Activated CD4-positive, alpha-beta memory T cell treated with anti-CD3 and anti-CD28 coated beads for 36 hours (primary cell): ENCODE data around the gene RPRD1B. TPM values are rescaled to one million over a fixed set of nuclear protein-coding genes. Genes with fewer than 3 reads are reported as not detected.

Experiments
- CTCF ChIA-PET: fragments of 350-600 bp; sonication (Branson Sonifier 250); formaldehyde crosslinking; loops from one replicate; lab custom pipeline; 2021; ENCODE audit warnings: antibody characterized with exemption, inconsistent platforms; lab: Charles Lee
- POLR2A ChIA-PET: fragments of 350-600 bp; sonication (Branson Sonifier 250); formaldehyde crosslinking; loops from one replicate; lab custom pipeline; 2021; ENCODE audit warnings: antibody characterized with exemption; lab: Charles Lee
- DNase-seq: peaks from one replicate; pipeline ENCODE4 v3.0.0-alpha.2; 2020
- H3K27ac Mint-ChIP-seq: one replicate; pipeline ENCODE4 v1.8.0; 2021; ENCODE audit warnings: mixed read lengths
- H3K27me3 Mint-ChIP-seq: one replicate; pipeline ENCODE4 v1.8.0; 2021; ENCODE audit warnings: mixed read lengths
- H3K36me3 Mint-ChIP-seq: one replicate; pipeline ENCODE4 v1.8.0; 2021; ENCODE audit warnings: mixed read lengths
- H3K4me1 Mint-ChIP-seq: one replicate; pipeline ENCODE4 v1.8.0; 2021; ENCODE audit warnings: low read depth, mixed read lengths
- H3K4me3 Mint-ChIP-seq: one replicate; pipeline ENCODE4 v1.8.0; 2021; ENCODE audit warnings: mild to moderate bottlenecking, mixed read lengths
- H3K9me3 Mint-ChIP-seq: one replicate; pipeline ENCODE4 v1.8.0; 2021; ENCODE audit warnings: mixed read lengths
- intact Hi-C: fragments of 100-400 bp; cut with micrococcal nuclease; formaldehyde crosslinking; loops from one replicate; pipeline ENCODE4 v1.15.1; 2023
- total RNA-seq, 2 experiments: library from RNA; stranded (reverse); gene quantifications; one replicate each; pipeline ENCODE4 v1.2.3, GENCODE V29; 2021

Gene RPRD1B
- total RNA-seq, 2 experiments from 2014 or later, result 26.2 to 28.9 TPM

DNA sequence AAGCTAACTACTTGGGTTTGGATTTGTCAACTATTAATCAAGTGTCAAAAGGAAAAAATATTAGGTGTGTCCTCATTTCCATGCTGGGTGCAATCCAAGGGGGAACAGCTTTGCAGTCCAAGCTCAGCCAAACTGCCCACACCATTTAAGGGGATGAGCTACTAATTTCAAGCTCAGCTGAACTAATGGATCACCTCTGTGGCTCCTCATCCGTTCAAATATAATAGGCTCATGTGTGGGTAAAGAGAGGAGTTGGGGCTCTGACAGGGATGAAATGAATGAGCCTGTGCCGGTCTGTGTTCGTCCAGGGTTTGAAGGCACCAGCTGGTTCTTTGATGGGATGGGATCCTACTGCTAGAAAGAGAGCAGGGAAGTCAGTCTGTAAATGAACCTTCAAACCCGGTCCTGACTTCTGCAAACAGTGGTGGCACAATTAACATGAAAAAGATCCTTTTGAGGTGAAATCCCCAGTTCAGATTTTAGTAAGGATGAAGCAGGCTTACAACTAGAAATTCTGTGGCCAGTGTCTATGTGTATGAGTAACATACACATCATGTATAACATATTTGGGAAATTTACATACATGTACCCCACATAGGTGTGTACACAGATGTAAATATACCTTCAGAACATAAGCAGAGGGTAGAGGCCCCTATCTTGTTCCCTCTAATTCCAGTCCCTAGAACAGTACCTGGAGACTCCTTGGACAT is 42.2 kb upstream of the RPRD1B start:
- intact Hi-C loops, result loop anchor here (2.0 to 5.0 kb wide), 2 partner anchors 69 to 339 kb away; no protein-coding TSS in a partner anchor
- peaks cover 22% of the 10 kb centered on the region for H3K4me1 Mint-ChIP-seq
- no peak for DNase-seq
- H3K27me3 Mint-ChIP-seq, result no peaks in the 10 kb centered on the region
- CTCF ChIA-PET, result interaction anchor here (1.4 to 3.3 kb wide), 5 partner anchors 10 to 427 kb away, joined by 3 to 22 read pairs (median 5); no protein-coding TSS in a partner anchor
- no peak overlapping the region for H3K4me3 Mint-ChIP-seq
- POLR2A ChIA-PET, result interaction anchor here (0.8 to 1.1 kb wide), 2 partner anchors 15 to 42 kb away, joined by 3 read pairs; partner anchors contain the start of genes RPRD1B and TTI1
- H3K9me3 Mint-ChIP-seq, result no peaks in the 10 kb centered on the region
- peak overlapping the region; percentile 49 for H3K27ac Mint-ChIP-seq
- peaks cover 54% of the 10 kb centered on the region for H3K36me3 Mint-ChIP-seq

DNA sequence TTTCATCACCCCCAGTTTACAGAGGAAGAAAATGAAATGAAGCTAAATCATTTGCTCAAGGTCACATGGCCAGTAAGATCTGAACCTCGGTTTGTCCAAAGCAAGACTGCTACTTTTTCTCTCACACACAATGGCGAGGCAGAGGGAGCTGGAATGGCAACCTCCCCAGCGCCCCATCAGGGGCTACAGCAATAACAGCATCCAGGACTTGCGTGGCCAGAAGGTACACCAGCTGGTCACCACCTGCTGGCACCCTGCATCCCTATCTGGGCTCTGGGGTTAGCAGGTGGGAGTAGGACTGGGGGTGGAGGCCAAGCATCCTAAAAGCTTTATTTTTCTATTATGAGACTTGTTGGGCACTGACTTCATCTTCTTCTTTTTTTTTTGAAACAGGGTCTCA is 41.6 kb upstream of the RPRD1B start:
- ChIA-PET POLR2A (no interaction called here), CTCF (interaction anchor here (0.7 to 3.3 kb wide), 8 partner anchors 10 to 428 kb away, joined by 3 to 22 read pairs (median 4); partner anchors contain the start of gene TTI1)
- Mint-ChIP-seq H3K27me3 (no peaks in the 10 kb centered on the region), H3K27ac (peak overlapping the region; percentile 49), H3K4me1 (peaks cover 22% of the 10 kb centered on the region), H3K9me3 (no peaks in the 10 kb centered on the region), H3K36me3 (peaks cover 53% of the 10 kb centered on the region), H3K4me3 (no peak overlapping the region)
- DNase-seq, result no peak
- intact Hi-C loops, result loop anchor here (2.0 to 5.0 kb wide), 3 partner anchors 69 to 340 kb away; partner anchors contain the start of gene VSTM2L

DNA sequence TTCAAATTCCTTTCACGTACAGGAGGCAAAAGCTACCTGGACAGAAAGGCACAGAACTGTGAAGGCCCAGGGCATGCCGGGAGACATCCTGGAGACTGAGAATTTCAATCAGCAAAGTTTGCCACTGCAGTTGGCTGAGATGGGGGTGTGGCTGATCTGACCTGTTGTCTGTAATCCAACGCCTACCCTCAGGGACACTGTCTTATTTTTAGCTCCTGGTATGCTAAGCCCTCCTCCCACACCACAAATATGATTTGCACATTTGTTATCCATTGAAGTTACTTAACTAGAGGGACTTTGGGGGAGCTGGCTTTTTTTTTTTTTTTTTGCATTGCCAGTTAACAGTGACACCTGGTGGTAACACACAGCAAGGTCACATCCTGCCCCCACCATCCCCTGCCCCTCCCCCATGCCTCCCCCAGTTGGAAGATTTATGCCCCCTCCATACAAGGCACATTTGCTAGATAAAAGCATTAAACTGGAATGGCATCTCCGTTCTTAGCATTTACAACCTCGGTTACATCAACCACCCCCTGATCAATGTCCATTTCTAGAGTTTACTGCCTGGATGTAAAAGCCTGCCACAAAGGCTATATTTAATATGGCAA is 40.6 kb upstream of the RPRD1B start:
- Mint-ChIP-seq H3K27ac (no peak overlapping the region), H3K27me3 (no peaks in the 10 kb centered on the region), H3K9me3 (no peaks in the 10 kb centered on the region), H3K36me3 (peaks cover 56% of the 10 kb centered on the region), H3K4me3 (no peak overlapping the region), H3K4me1 (peaks cover 22% of the 10 kb centered on the region)
- POLR2A ChIA-PET, result interaction anchor here (1.0 kb wide), 1 partner anchor 13 kb away, joined by 3 read pairs; no protein-coding TSS in a partner anchor
- peak; percentile 27 for DNase-seq
- intact Hi-C loops, result loop anchor here (2.0 to 5.0 kb wide), 2 partner anchors 90 to 341 kb away; partner anchors contain the start of gene VSTM2L
- CTCF ChIA-PET, result interaction anchor here (0.5 to 3.3 kb wide), 9 partner anchors 9 to 429 kb away, joined by 3 to 22 read pairs (median 4); partner anchors contain the start of gene TTI1

DNA sequence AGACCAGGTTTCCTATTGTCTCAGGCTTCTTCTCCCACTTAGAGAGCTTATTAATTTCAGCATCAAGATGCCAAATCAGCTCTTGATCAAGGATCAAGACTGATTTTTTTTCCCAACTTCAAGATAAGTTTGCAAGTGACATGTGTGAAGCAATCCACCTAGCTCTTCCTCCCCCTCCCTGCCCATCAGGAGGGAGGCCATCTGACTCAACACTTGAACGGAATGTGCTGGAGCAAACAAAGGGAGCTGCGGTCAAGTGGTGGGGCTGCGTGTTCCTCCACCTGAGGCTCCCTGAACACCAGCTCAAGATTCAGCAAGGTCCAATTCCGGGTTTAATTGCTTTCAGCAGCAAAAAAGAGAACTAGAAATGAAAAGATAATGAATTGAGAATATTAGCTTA is 39.0 kb upstream of the RPRD1B start:
- Mint-ChIP-seq H3K36me3 (peaks cover 61% of the 10 kb centered on the region), H3K4me1 (peaks cover 25% of the 10 kb centered on the region), H3K4me3 (no peak overlapping the region), H3K27me3 (no peaks in the 10 kb centered on the region), H3K27ac (no peak overlapping the region), H3K9me3 (no peaks in the 10 kb centered on the region)
- DNase-seq, result no peak
- CTCF ChIA-PET, result interaction anchor here (1.1 kb wide), 2 partner anchors 424 to 456 kb away, joined by 3 read pairs; no protein-coding TSS in a partner anchor
- intact Hi-C loops, result loop anchor here (5.0 kb wide), 1 partner anchor 342 kb away; no protein-coding TSS in a partner anchor
- POLR2A ChIA-PET, result no interaction called here

DNA sequence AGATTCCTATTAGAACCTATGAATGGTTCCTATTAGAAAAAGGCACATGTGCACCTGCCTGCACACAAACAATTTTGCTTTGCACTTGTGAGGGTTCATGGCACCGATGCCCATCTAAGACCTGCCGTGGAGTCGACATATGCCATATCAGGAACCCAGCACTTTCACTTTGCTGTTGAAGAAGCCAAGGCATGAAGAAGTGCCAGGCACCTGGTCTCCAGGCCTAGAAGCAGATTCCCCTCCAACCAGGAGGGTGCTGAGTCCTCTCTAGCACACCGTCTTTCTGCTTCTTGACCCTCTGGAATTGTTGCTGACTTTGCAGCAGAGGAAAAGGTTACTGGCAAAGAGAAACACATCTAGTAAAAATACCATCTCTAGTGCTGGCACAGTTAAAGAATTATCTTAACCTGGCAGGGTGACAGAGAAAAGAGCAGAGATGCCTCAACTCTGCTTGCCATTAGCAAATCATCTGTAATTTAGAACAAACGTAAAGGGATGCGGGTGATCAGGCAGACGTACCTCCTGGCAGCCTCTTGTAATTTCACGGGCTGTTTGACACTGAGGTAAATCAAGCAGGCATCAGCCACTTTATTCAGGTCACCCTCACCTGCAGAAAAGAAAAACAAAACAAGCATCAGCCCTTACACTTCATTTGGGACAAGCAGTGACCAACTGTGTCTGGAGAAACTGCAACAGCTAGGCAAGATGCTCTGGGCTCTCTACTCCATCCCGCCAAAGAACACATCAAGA is 37.5 kb upstream of the RPRD1B start:
- no peaks in the 10 kb centered on the region for H3K9me3 Mint-ChIP-seq
- no peak overlapping the region for H3K27ac Mint-ChIP-seq
- H3K4me3 Mint-ChIP-seq, result no peak overlapping the region
- POLR2A ChIA-PET, result no interaction called here
- peaks cover 23% of the 10 kb centered on the region for H3K4me1 Mint-ChIP-seq
- DNase-seq, result no peak
- no peaks in the 10 kb centered on the region for H3K27me3 Mint-ChIP-seq
- CTCF ChIA-PET, result interaction anchor here (0.9 kb wide), 1 partner anchor 98 kb away, joined by 4 read pairs; no protein-coding TSS in a partner anchor
- intact Hi-C loops, result no loop called here
- peaks cover 58% of the 10 kb centered on the region for H3K36me3 Mint-ChIP-seq

DNA sequence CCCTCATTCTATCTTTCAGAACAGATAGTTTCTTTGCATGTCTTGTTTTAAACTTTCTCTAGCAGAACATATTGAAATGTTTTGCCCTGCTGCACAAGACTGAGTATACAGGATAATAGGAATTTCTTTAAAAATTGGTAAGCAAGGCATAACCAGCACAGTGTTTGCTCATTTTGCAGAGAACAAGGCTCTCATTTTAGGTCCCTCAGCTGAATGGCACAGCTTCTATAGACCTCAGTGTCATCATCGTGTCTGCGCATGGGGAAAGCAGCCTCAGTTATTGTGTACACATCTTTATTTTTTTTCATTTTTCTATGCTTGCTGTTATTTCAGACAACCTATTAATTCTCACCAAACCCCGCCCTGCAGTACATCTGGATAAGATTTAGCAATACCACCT is 36.0 kb upstream of the RPRD1B start:
- ChIA-PET CTCF (interaction anchor here (1.1 kb wide), 1 partner anchor 433 kb away, joined by 4 read pairs; no protein-coding TSS in a partner anchor), POLR2A (no interaction called here)
- Mint-ChIP-seq H3K4me3 (no peak overlapping the region), H3K9me3 (no peaks in the 10 kb centered on the region), H3K4me1 (peaks cover 28% of the 10 kb centered on the region), H3K27ac (no peak overlapping the region), H3K36me3 (peaks cover 61% of the 10 kb centered on the region), H3K27me3 (no peaks in the 10 kb centered on the region)
- no peak for DNase-seq
- intact Hi-C loops, result no loop called here

DNA sequence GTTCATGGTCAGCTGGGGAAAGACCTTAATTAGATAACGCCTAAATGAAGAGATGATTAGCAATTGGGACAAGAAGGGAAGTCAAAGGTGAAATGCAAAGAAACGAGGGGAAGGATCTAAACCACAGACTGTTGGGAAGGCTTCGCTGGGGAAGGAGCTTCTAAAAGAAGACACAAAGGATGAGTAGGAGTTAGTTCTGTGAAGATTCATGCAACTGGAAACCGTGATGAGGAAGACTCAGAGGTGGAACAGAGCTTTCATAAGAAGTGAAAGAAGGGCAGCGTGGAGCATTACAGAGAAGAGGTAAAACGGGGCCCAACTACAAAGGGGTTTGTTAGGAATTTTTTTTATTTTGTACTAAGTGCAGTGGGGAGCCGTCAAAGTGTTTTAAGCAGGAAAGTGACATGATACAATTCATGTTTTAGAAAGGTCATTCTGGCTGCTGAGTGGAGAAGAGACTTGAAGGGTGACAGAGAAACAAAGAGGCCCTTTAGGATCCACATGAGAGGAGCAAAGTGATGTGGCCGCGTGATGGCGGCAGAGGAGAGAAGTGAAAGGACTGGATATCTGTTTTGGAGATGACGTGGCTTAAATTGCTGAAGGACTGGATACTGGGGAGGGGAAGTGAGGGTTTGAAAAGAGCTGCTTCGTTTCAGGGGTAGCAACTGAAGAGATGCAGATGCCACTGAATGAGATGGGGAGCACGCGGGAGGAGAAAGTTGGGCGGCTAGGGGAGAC is 33.9 kb upstream of the RPRD1B start:
- Mint-ChIP-seq H3K4me1 (peaks cover 29% of the 10 kb centered on the region), H3K36me3 (peaks cover 64% of the 10 kb centered on the region), H3K27ac (no peak overlapping the region), H3K27me3 (no peaks in the 10 kb centered on the region), H3K9me3 (no peaks in the 10 kb centered on the region), H3K4me3 (no peak overlapping the region)
- DNase-seq, result no peak
- CTCF ChIA-PET, result interaction anchor here (1.0 to 1.1 kb wide), 2 partner anchors 35 to 46 kb away, joined by 3 read pairs; no protein-coding TSS in a partner anchor
- intact Hi-C loops, result loop anchor here (2.0 kb wide), 1 partner anchor 45 kb away; no protein-coding TSS in a partner anchor
- POLR2A ChIA-PET, result interaction anchor here (0.9 kb wide), 1 partner anchor 51 kb away, joined by 3 read pairs; no protein-coding TSS in a partner anchor

DNA sequence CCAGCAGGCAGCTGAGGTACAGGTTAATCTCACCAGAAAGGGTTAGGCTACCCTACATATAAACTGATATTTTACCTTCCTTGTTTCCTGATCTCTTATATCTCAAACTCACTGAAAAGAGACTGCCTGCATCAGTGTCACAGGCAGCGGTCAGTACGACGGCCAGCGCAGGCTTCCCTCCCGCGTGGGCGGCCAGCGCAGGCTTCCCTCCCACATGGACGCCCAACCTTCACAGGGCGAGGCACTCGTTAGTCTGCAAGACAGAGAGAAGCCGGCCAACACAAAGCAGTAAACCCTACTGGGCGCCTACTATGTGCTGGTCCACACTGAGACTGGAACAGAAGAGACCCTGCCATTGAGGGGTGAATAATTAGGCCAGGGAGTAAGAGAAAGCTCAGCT is 33.3 kb upstream of the RPRD1B start:
- Mint-ChIP-seq H3K36me3 (peaks cover 64% of the 10 kb centered on the region), H3K9me3 (no peaks in the 10 kb centered on the region), H3K27me3 (no peaks in the 10 kb centered on the region), H3K4me1 (peaks cover 32% of the 10 kb centered on the region), H3K4me3 (no peak overlapping the region), H3K27ac (no peak overlapping the region)
- intact Hi-C loops, result loop anchor here (2.0 kb wide), 1 partner anchor 45 kb away; no protein-coding TSS in a partner anchor
- DNase-seq, result no peak
- CTCF ChIA-PET, result interaction anchor here (1.0 kb wide), 1 partner anchor 34 kb away, joined by 3 read pairs; no protein-coding TSS in a partner anchor
- POLR2A ChIA-PET, result no interaction called here

GRCh38 chr20:38001173-38001875 is 32.2 kb upstream of the RPRD1B start:
- H3K4me3 Mint-ChIP-seq, result no peak overlapping the region
- no peaks in the 10 kb centered on the region for H3K27me3 Mint-ChIP-seq
- intact Hi-C loops, result loop anchor here (1.0 to 2.0 kb wide), 2 partner anchors 11 to 43 kb away; no protein-coding TSS in a partner anchor
- CTCF ChIA-PET, result interaction anchor here (2.3 kb wide), 1 partner anchor 9 kb away, joined by 10 read pairs; no protein-coding TSS in a partner anchor
- POLR2A ChIA-PET, result no interaction called here
- peak overlapping the region; percentile 65 for H3K27ac Mint-ChIP-seq
- DNase-seq, result peak; percentile 52
- H3K9me3 Mint-ChIP-seq, result no peaks in the 10 kb centered on the region
- H3K4me1 Mint-ChIP-seq, result peaks cover 40% of the 10 kb centered on the region
- peaks cover 68% of the 10 kb centered on the region for H3K36me3 Mint-ChIP-seq

- no peak for DNase-seq
- H3K27ac Mint-ChIP-seq, result no peak overlapping the region
- H3K9me3 Mint-ChIP-seq, result no peaks in the 10 kb centered on the region
- no peaks in the 10 kb centered on the region for H3K27me3 Mint-ChIP-seq
- POLR2A ChIA-PET, result no interaction called here
- no peak overlapping the region for H3K4me3 Mint-ChIP-seq
- intact Hi-C loops, result loop anchor here (1.0 to 2.0 kb wide), 2 partner anchors 12 to 43 kb away; no protein-coding TSS in a partner anchor
- peaks cover 47% of the 10 kb centered on the region for H3K4me1 Mint-ChIP-seq
- H3K36me3 Mint-ChIP-seq, result peaks cover 66% of the 10 kb centered on the region
- CTCF ChIA-PET, result interaction anchor here (2.3 kb wide), 1 partner anchor 10 kb away, joined by 10 read pairs; no protein-coding TSS in a partner anchor
These were observed 31.6 kb upstream of the RPRD1B start for GRCh38 chr20:38001981-38002380.
